Measurements from ENCODE around the gene CARM1. TPM values are rescaled to one million over a fixed set of nuclear protein-coding genes. Genes with fewer than 3 reads are reported as not detected.
A peak's percentile ranks its signal among the peaks of the same experiment; 100 is the strongest.
"Not testable (repeated sequence)": the region's sequence is repeated elsewhere in the genome, so short reads cannot be mapped to it uniquely, and the experiment has no call there.

CARM1 gene
- total and polyA plus RNA-seq, 7 donors = 59.1 to 110 (median 94.7) TPM

DNA sequence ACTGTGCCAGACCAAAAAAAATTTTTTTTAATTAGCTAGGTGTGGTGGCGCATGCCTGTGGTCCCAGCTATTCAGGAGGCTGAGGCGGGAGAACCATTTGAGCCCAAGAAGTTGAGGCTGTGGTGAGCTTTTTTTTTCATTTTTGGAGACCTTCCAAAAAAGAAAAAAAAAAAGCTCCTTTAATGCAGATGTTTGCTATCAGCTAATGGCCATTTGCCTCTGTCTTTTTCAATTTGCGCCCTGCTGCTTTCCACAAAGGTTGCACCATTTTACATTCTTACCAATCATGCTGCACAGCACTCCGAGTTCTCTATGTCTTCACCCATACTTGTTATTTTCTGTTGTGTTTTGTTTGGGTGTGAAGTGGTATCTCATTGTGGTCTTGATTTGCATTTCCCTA lies 73.9 kb downstream of the CARM1 start:
- Histone ChIP-seq H3K4me1 (peaks cover 7% of the 10 kb centered on the region), H3K27ac (no peak overlapping the region), H3K27me3 (ENCODE audit: insufficient read depth in 3 of 3, low read length in 2 of 3) (no peaks in the 10 kb centered on the region), H3K36me3 (ENCODE audit: insufficient read depth in 1 of 2, low read depth in 1 of 2) (no peaks in the 10 kb centered on the region), H3K9me3 (no peaks in the 10 kb centered on the region), H3K4me3 (no peak overlapping the region)
- ATAC-seq (no peak), DNase-seq (no peak)
- TF ChIP-seq, protein P1, sequence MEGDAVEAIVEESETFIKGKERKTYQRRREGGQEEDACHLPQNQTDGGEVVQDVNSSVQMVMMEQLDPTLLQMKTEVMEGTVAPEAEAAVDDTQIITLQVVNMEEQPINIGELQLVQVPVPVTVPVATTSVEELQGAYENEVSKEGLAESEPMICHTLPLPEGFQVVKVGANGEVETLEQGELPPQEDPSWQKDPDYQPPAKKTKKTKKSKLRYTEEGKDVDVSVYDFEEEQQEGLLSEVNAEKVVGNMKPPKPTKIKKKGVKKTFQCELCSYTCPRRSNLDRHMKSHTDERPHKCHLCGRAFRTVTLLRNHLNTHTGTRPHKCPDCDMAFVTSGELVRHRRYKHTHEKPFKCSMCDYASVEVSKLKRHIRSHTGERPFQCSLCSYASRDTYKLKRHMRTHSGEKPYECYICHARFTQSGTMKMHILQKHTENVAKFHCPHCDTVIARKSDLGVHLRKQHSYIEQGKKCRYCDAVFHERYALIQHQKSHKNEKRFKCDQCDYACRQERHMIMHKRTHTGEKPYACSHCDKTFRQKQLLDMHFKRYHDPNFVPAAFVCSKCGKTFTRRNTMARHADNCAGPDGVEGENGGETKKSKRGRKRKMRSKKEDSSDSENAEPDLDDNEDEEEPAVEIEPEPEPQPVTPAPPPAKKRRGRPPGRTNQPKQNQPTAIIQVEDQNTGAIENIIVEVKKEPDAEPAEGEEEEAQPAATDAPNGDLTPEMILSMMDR (IDR thresholded peaks at IDR 0.05) = no peak
- intact Hi-C loops (cut with DNase I) = loop anchor here in 1 of 2 donors (10.0 kb wide), 1 partner anchor 70 kb away; no protein-coding TSS in a partner anchor
- WGBS, 3 donors = 94 to 96% (median 94%) methylated on average over 4 of the region's 4 CpGs

DNA sequence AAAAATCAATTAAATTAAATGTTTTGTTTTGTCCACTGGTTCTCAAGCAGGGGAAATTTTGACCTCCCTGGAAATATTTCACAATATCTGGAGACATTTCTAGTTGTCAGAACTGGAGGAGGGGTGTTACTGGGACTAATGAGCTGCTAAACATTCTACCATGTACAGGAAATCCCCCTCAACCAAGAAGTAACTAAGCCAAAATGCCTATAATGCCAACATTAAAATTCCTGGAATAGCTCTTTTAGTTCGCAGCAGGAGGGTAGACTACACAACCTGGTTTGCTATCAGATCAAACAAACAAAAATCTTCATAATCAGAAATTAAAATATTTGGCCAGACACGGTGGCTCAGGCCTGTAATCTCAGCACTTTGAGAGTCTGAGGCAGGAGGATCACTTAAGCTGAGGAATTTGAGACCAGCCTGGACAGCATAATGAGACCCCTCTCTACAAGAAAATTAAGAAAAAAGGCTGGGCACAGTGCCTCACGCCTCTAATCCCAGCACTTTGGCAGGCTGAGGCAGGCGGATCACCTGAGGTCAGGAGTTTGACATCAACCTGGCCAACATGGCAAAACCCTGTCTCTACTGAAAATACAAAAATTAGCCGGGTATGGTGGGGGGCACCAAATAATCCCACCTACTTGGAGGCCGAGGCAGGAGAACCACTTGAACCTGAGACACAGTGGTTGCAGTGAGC lies 75.8 kb downstream of the CARM1 start:
- Histone ChIP-seq H3K4me1 (peaks cover 7% of the 10 kb centered on the region), H3K4me3 (no peak overlapping the region), H3K9me3 (no peaks in the 10 kb centered on the region), H3K36me3 (ENCODE audit: insufficient read depth in 1 of 2, low read depth in 1 of 2) (no peaks in the 10 kb centered on the region), H3K27me3 (ENCODE audit: insufficient read depth in 3 of 3, low read length in 2 of 3) (no peaks in the 10 kb centered on the region), H3K27ac (no peak overlapping the region)
- TF ChIP-seq, protein P1 (IDR thresholded peaks at IDR 0.05) = no peak
- DNase-seq (no peak), ATAC-seq (no peak)
- intact Hi-C loops (cut with DNase I) = loop anchor here in 1 of 2 donors (10.0 kb wide), 1 partner anchor 68 kb away; no protein-coding TSS in a partner anchor
- WGBS, 3 donors = 69 to 79% (median 73%) methylated on average over 6 of the region's 6 CpGs

DNA sequence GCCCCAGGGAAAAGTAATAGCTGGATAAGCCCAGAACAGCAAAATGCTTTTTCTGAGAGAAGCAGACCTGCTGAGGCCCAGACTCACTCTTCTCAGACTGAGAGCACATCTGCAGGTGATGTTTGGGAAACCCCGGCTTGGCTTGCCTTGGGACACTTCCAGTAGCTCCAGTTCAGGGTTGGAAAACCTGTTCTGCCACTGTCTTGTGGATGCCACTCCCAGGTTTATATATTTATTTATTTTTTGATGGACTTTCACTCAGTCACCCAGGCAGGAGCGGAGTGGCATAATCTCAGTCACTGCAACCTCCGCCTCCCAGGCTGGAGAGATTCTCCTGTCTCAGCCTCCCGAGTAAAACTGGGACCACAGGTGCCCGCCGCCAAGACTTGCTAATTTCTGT lies 81.5 kb downstream of the CARM1 start:
- Histone ChIP-seq H3K27me3 (ENCODE audit: insufficient read depth in 3 of 3, low read length in 2 of 3) (no peaks in the 10 kb centered on the region), H3K27ac (no peak overlapping the region), H3K4me1 (peaks cover 7% of the 10 kb centered on the region), H3K36me3 (ENCODE audit: insufficient read depth in 1 of 2, low read depth in 1 of 2) (no peaks in the 10 kb centered on the region), H3K4me3 (no peak overlapping the region), H3K9me3 (no peaks in the 10 kb centered on the region)
- no peak for DNase-seq
- TF ChIP-seq, protein P1 (IDR thresholded peaks at IDR 0.05) = no peak
- intact Hi-C loops (cut with DNase I) = no loop called here
- 89 to 96% (median 92%) methylated on average over 6 of the region's 6 CpGs for WGBS, 3 donors
- ATAC-seq = no peak

DNA sequence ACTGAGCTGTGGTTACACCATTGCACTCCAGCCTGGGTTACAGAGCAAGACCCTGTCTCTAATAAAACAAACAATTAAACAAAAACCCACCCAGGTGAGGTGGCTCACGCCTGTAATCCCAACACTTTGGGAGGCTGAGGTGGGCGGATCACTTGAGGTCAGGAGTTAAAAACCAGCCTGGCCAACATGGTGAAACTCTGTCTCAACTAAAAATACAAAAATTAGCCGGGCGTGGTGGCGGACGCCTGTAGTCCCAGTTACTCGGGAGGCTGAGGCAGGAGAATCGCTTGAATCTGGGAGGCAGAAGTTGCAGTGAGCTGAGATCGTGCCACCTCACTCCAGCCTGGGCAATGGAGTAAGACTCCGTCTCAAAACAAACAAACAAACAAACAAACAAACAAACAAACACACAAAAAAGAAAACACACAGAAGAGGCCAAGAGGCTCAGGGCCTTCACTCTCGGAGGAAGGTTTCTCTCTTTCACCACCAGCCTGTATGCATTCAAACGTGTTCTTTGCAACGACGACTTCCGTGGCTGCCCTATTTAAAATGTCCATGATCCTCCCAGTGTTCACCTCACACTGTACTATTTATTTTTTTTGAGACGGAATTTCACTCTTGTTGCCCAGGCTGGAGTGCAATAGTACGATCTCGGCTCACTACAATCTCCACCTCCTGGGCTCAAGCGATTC lies 88.1 kb downstream of the CARM1 start:
- H3K36me3 ChIP-seq (ENCODE audit: insufficient read depth in 1 of 2, low read depth in 1 of 2); ATAC-seq; H3K27me3 ChIP-seq (ENCODE audit: insufficient read depth in 3 of 3, low read length in 2 of 3); DNase-seq; H3K9me3 ChIP-seq; intact Hi-C loops (cut with DNase I): not testable (repeated sequence)
- H3K27ac ChIP-seq = peak overlapping the region; percentile 95
- peaks cover 18% of the 10 kb centered on the region for H3K4me1 ChIP-seq
- peak overlapping the region; percentile 71 for H3K4me3 ChIP-seq
- WGBS, 3 donors = 92 to 96% (median 95%) methylated on average over 19 of the region's 19 CpGs

DNA sequence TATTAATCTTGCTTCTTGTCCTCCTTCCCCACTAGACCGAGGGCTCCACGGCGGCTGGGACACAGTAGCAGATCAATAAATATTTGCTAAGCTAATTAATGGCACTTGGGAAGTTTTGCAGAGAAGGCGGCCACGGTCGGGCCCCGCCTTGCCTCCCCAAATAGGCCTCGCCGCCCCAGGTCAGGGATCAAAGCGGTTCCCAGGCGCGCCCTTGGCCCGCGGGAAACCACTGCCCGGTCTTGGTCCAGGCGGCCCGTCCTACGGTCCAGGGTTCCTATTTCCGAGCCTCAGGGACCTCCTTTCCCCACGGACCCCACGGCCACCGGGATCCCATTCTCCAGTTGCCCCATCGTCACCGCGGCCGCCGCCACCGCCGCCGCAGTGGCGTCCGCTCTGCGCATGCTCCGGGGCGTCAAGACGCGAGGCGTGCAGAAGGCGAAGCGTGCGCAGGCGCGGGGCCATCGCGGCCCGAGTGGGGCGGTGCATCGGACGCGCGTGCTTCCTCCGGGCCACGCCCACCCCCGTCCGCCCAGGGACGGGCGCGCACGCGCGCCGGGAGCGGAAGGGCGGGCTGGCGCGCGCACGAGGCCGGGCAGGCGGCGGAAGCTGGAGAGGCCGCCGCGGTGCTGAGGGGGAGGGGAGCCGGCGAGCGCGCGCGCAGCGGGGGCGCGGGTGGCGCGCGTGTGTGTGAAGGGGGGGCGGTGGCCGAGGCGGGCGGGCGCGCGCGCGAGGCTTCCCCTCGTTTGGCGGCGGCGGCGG lies 89.1 kb downstream of the CARM1 start, which contains the start of gene SMARCA4:
SMARCA4 (plus strand) TSS at position 717 of the 759 bp plus-strand sequence. CDS start 23,122 bp downstream, outside the sequence.
- TF ChIP-seq, protein P1 (IDR thresholded peaks at IDR 0.05) = no peak
- intact Hi-C loops (cut with DNase I) = loop anchor here in 1 of 2 donors (2.0 kb wide), 1 partner anchor 16 kb away; no protein-coding TSS in a partner anchor
- peak; percentile 96 to 97 (median 97) for ATAC-seq
- WGBS, 3 donors = 0% methylated on average over 37 to 93 of the region's 100 CpGs
- H3K4me3 ChIP-seq = peak within 1 kb of the TSS; percentile 71
- H3K36me3 ChIP-seq (ENCODE audit: insufficient read depth in 1 of 2, low read depth in 1 of 2) = no peaks in the 10 kb centered on the region
- H3K27ac ChIP-seq = peak within 1 kb of the TSS; percentile 95
- DNase-seq = peak; percentile 99
- H3K4me1 ChIP-seq = peaks cover 27% of the 10 kb centered on the region
- no peaks in the 10 kb centered on the region for H3K9me3 ChIP-seq
- no peaks in the 10 kb centered on the region for H3K27me3 ChIP-seq (ENCODE audit: insufficient read depth in 3 of 3, low read length in 2 of 3)
